ENCODE data around the gene ZBTB34.

- no peak for TF ChIP-seq POLR2A (IDR thresholded peaks at IDR 0.05)
- no peak for TF ChIP-seq POLR2AphosphoS5 (IDR thresholded peaks at IDR 0.05)
- TF ChIP-seq CTCF (IDR thresholded peaks at IDR 0.05) = no peak
Observed at GRCh38 chr9:126818482-126818881, 42.0 kb upstream of the ZBTB34 start.

All from prostate gland (tissue), 2 donors.